CD4-positive, alpha-beta T cell treated with Interleukin-15 for 1 hour (primary cell): ENCODE data around the gene WDR6.

Experiments
- DNase-seq: peaks from one replicate; pipeline ENCODE4 v3.0.0-alpha.2; 2020

Gene WDR6, protein sequence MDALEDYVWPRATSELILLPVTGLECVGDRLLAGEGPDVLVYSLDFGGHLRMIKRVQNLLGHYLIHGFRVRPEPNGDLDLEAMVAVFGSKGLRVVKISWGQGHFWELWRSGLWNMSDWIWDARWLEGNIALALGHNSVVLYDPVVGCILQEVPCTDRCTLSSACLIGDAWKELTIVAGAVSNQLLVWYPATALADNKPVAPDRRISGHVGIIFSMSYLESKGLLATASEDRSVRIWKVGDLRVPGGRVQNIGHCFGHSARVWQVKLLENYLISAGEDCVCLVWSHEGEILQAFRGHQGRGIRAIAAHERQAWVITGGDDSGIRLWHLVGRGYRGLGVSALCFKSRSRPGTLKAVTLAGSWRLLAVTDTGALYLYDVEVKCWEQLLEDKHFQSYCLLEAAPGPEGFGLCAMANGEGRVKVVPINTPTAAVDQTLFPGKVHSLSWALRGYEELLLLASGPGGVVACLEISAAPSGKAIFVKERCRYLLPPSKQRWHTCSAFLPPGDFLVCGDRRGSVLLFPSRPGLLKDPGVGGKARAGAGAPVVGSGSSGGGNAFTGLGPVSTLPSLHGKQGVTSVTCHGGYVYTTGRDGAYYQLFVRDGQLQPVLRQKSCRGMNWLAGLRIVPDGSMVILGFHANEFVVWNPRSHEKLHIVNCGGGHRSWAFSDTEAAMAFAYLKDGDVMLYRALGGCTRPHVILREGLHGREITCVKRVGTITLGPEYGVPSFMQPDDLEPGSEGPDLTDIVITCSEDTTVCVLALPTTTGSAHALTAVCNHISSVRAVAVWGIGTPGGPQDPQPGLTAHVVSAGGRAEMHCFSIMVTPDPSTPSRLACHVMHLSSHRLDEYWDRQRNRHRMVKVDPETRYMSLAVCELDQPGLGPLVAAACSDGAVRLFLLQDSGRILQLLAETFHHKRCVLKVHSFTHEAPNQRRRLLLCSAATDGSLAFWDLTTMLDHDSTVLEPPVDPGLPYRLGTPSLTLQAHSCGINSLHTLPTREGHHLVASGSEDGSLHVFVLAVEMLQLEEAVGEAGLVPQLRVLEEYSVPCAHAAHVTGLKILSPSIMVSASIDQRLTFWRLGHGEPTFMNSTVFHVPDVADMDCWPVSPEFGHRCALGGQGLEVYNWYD

DNA sequence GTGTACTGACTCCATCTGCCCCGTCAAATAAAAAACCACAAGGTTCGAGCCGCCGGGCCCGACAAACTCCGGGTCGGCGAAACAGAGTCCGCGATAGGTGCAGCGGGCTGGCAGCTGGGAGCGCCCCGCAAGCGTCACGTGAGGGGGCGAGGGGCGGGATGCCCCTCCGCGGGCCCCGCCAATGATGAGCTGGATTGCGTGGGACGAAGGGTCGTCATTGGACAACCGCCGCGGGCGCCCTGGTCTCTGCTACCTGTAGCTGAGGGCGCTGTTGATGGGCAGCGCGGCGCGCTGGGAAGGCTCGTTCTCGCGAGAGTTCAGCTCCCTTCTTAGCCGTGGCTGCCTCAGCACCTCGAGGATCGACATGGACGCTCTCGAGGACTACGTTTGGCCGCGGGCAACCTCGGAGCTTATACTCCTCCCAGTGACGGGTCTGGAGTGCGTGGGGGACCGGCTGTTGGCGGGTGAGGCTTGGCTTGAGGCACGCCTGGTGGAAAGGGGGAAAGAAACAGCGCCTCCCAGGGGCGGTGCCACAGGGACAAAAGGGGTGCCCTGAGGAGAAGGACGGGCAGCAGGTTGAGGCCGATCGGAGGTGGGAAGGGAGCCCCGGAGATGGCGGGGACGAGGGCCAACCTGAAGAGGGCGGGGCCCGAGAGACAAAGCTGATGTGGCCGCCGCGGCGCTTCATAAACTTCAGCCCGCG is at the start of gene WDR6:
WDR6 (plus strand) TSS at position 324 of the 703 bp plus-strand sequence; CDS start at position 365, 41 bp downstream.
- DNase-seq: peak; percentile 99

DNA sequence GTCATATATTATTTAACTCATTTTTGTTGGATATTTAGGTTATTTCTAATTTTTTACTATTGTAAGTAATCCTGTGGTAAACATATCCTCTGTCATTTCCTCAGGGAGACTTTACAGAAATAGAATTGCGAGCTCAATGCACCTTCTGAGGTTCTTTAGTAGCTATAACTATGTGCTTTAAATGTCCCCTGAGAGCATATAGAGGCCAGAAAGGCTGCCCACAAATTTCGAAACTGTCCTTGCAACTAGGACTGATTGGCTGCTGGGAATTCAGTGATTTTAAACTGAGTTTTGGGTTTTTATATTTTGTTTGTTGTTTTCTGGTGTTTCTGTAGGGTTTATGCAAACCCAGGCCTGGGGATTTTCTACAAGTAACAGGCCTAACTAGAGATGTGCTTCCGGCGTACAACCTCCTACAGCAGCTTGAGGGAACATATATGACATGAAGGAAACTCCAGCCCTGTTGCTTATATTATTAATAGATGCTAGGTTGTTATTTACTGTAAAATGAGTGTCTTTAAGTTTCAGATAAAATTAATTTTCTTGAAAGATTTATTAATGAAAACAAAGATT is 46.3 kb upstream of the WDR6 start:
- no peak for DNase-seq

DNA sequence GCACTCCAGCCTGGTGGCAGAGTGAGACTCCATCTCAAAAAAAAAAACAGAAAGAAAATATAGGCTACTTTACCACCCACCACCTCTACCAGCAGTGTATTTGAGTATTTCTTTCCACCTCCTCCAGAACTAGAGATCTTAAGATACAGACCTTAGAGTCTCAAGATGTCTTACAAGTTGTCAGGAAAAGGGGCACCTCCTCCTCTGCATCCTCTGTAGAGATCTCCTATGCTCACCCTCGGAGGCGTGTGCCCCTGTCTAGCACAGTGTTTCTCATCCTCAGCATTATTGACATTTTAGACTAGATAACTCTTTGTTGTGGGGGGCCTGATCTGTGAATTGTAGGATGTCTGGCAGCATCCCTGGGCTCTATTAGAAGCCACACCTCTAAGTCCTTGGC is 44.9 kb upstream of the WDR6 start:
- DNase-seq: no peak

DNA sequence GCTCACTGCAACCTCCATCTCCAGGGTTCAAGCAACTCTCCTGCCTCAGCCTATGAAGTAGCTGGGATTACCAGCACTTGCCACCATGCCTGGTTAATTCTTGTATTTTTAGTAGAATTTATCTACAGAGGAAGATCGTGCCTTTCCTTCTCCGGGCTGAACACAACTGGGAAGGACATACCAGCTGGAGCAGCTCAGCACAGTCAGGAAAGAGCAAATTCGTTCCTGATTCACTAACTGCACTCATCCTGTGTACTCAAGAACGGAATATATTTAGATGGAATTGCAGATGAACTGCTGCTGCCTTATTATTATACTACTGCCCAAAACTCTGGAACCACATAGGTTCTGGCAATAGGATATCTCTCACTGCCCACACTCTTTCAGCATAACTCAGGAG is 44.3 kb upstream of the WDR6 start:
- no peak for DNase-seq

DNA sequence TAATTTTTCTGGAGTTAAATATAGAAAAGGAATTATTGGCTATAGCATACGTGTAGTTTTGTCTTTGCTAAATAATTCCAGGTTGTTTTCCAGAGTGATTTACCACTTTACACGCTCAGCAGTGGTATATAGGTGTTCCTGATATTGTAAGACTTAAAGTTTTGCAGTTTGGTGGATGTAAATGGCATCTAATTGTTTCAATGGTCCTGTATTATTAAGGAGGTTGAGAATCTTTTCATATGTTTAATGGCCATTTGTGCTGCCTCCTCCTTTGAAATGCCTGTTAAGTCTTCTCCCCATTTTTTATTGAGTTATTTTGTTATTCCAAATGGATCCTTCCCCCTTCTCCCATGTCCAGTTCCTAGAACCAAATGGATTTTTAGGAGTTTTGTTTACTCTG is 43.6 kb upstream of the WDR6 start:
- DNase-seq: no peak

DNA sequence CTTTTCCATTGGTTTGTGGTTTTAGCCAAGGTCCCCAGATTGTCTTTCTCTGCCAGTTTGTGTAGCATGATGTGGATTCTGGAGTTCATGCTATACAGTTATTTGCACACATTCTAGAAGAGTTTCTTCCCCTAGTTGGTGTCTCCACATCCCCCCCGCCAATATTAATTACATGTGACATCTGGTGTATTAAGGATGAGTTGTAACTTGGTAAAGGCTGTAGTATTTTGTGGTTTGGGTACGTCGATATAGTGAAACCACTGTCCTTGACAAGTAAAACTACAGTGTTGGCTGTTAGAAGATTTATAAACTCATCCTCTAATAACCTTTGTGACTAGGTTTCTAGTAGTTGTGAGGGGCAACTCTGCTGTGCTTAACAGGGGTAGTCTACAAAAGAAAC is 40.8 kb upstream of the WDR6 start:
- DNase-seq: no peak

DNA sequence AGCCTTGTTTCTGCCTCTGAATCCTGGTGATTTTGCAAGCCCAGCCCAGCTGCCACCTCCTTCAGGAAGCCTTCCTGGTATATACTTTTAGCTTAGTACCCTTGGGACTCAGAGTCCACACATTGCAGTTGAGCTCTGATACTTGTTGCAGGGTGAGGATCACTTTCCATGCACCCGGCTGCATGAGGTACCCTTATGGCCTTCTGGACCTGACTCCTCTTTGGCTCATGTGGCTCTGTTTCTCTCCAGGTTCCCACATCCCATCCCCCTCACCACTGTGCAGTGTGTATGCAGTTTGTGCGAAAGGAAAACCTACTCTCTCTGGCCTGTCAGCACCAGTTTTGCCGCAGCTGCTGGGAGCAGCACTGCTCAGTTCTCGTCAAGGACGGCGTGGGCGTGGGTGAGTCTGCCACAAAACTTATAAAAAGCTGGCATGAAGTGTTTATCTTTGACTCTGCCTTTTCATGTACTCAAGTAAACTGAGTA is 40.3 kb upstream of the WDR6 start:
- no peak for DNase-seq

DNA sequence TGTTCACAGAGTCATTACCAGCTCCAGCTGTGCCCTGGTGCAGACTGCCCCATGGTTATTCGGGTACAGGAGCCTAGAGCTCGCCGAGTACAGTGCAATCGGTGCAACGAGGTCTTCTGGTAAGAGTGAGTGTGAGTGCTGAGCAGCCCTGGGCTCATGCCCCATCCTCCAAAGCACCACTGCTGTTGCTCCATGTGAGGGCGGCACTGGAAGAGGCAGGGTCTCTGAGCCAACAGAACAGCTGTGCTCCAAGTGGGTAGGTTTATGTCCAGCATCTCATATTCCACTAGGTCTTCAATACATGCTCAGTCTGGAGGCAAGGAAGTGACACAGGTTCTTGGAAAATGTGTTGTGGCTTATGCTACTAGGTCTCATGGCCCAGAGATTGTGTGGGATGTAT is 36.6 kb upstream of the WDR6 start:
- no peak for DNase-seq

DNA sequence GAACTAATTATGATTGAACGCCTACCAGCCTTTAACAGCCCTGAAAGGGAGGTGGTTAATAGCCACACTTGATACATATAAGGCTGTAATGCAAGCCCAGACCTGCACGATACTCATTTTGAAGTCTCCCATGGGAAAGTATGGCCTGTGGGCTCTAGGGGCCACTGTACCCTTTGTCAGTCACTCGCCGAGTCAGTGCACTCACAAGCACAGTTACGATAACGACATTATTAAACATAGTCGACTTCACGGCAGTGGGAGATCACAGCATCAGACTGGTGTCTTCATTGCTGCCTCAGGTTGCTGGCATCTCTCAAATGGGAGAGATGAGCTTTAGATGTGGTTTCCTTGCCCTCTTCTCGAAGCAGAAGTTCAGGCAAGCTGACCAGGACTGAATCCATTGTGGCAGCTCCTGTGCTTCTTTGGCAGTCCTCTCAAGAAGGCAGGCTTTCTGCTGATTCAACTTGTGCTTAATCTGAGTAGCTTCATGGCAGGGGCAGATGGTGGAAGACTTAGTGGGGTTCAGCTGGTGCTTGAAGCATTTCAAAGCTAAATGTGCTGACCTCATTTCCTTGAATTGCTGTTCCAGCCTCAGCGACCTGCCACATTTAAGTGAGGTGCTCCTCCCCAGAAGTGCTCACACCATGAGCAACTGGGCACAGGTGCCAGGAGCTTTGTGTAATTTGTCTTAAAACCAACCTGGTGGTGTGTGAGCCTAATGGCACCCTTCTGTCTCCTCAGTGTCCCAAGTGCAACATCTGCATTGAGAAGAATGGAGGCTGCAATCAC is 32.9 kb upstream of the WDR6 start:
- DNase-seq: no peak

DNA sequence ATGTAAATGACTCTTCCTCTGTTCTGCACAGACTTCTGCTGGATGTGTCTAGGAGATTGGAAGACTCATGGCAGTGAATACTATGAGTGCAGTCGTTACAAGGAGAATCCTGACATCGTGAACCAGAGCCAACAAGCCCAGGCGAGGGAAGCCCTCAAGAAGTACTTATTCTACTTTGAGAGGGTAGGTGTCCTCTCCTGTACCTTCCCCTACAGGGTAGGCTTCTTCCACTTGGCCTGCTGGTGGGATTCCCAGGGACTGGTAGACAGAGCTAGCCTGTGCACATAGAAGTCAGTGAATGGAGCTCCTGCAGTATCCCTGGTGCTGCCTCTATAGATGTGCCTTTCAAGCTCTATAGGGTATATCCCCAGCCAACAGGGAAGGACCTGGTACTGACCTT is 27.7 kb upstream of the WDR6 start:
- DNase-seq: no peak

DNA sequence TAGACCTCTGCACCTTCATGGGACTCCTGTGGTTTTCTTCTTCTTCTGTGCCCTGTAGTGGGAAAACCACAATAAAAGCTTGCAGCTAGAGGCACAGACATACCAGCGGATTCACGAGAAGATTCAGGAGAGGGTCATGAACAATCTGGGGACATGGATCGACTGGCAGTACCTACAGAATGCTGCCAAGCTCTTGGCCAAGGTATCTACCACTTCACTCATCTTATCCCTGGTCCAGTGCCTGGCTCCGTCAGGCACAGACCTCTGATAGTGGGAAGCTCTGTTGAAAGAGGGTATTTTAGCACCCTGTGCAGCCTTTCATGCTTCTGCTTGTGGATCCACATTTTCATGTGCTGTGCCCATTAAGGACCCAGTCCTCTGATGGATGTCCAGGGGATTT is 26.9 kb upstream of the WDR6 start:
- no peak for DNase-seq

DNA sequence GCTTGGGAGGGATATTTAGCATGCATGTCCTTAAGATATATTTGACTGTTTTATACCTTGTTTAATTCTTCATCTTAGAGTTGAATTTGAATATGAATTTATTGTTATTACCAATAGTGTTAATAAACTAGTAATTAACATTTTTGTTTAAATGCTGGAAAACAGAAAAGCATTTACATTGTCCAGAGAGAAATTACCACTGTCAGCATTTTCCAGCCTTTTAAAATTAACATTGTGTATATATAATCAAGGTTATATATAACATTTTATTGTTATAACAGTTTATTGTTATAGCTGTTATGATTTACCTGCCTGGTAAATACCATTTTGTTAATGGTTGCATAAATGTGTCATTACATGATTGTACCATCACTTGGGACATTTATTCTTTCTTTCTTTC is 25.2 kb upstream of the WDR6 start:
- DNase-seq: no peak

DNA sequence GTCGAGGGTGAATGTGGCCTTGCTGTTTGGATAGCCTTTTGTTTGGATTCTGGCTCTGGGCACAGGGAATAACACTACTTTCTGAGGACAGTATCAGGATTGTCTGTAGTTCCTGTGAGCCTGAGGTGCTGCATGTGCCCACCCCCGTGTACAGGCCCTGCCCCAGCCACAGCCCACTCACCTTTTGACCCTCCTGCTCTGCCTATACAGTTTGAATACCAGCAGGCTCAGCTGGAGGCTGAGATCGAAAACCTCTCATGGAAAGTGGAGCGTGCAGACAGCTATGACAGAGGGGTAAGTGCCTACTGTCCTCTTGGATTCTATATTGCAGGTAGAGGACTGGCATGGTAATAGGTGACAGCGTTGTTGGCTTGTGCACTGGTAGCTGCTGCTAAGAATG is 24.5 kb upstream of the WDR6 start:
- DNase-seq: no peak

DNA sequence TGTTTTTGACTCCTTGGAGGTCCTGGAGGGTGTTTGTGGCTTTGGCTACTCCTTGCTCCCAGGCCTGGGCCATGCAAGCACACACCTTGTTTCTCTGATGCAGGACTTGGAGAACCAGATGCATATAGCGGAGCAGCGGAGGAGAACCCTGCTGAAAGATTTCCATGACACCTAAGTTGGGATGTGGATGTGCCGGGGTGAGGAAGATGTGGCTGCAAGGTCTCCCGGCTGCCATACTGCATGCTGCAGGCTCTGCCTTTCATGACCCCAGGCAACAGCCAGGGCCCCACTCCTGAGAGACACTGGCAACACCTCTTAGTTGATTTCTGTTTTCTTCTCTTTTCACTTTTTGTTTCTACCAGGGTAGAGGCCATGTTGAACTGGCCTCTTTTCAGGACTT is 24.1 kb upstream of the WDR6 start:
- DNase-seq: no peak

DNA sequence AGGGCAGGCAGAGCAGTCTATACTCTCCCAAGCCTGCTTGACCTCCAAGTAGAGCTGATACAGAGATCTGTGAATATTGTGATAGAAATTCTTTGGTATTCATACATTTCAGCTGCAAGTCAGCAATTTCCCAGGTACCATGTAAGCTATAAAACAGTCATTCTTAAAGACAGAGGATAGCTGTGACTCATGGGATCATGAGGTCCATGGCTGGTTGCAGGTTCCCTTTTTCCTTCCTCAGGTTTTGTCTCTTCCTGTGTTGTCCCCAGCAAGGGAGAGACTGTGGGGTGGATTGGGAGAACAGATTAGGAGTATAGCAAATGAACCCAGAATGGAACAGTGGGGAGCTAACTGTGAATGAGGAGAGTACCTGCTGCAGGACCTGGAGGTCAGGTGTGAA is 22.5 kb upstream of the WDR6 start:
- DNase-seq: no peak

DNA sequence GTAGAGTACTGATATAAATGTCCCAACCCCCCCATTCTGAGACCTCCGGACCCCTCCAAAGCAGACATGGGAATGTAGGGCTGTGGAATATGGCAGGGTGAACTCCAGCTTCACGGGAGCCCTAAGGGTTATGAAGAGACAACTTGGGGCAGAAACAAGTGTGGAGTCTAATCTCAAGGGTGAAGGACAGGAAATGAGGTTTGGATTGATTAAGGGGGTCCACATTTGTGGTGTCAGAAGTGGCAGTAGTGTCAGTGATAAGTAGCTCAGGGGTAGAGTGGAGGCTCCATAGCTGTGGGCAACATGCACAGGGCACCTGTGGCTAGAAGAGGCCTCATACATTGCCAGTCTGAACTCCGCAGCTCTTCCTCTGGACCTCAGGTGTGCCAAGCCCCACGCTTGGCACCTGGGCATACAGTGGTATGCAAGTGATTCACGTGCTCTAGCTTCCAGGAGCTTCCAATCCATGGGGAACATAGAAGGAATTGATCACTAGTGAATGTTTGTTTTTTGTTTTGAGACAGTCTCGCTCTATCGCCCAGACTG is 21.3 kb upstream of the WDR6 start:
- no peak for DNase-seq

DNA sequence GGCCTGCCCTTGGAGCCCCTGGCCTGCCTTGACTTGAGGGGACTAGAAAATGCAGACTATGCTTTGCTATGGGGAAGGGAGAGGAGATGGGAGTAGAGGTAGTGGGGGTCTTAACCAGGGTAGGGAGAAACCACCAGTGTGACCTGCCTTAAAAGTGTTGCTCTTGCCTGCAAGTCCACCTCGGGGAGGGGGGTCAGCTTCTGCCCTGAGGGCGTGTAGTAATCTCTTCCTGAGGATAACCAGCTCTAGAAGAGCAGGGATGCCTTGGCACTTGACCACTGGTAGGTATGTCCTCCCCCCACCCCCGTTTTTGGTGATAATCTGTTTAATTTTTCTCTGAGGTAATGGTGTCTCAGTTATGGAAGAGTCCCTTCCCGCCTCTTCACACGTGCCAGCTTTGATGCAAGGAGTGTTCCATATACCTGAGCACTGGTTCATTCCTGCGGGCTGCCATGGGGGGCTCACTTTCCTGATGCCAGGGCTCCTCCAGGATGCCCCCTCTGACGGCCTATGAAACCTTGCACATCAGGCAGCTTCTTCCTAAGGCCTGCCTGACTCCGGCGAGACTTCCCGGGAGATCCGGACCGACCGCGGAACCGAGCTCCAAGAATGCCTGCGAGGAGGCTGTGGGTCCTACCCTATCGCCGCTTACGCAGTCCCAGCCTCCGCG is 17.9 kb upstream of the WDR6 start:
- no peak for DNase-seq

DNA sequence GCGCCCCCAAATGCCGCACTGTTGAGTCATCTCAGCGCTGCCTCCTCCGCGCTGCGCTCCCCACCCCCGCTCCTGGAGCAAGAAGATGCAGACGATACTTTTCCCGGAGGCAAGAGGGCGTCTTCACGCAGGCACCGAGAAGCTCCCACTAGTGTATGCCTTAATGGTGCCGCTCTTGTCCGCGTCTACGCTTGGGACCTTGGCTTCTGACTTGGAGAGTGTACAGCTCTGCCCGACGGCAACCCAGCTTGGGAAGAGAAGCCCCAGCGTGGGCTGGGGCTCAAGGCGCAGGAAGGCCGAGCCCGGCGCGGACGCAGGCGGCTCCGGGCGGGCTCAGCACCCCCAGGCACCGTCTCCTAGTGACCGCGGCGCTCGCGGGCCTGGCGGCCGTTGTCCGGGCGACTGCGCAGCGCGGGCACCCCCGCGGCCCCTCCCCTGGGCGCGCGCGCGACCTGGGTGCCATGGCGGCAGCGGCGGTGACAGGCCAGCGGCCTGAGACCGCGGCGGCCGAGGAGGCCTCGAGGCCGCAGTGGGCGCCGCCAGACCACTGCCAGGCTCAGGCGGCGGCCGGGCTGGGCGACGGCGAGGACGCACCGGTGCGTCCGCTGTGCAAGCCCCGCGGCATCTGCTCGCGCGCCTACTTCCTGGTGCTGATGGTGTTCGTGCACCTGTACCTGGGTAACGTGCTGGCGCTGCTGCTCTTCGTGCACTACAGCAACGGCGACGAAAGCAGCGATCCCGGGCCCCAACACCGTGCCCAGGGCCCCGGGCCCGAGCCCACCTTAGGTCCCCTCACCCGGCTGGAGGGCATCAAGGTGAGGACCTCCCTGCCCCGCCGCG is 17.2 kb upstream of the WDR6 start, which contains the start of gene P4HTM:
P4HTM (plus strand) TSS at position 446 of the 840 bp plus-strand sequence; CDS start at position 462, 16 bp downstream.
- peak; percentile 71 for DNase-seq

DNA sequence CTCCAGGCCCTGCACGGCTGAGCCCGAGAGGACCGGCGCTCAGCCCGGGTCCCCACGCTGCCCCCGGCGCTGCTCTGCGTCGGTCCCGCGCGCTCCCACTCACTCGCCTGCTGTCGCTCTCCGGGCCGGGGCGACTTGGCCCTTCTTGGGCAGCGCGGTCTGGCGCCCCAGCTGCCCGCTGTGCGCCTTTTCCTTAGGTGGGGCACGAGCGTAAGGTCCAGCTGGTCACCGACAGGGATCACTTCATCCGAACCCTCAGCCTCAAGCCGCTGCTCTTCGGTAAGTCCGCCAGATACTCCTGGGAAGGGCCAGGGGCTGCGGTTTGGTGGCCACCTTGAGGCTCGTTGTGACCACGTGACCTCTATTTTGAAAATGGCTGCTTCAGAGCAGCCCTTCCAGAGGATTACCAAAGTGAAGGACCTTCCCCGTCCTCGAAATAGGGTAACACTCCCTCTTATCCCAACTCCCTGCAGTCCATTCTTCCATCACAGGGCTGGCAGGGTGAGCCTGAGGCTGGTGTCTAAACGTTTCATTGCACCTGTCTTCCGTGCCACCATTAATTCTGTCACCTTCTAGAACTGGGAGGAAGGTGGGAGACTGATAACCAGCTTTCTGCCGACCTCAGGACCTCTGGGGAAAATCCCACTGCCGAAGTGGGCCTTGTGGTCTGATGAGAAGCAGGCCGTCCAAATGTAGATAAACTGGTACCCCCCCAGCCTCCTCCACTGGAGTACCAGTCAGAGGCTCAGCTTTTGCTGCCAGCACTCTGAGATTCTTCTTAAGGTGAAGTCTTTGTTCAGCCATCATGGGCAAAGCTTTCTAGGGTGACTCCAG is 16.3 kb upstream of the WDR6 start:
- no peak for DNase-seq
